ENCODE data around the gene LRRC3.

GRCh38 chr21:44484498-44485253, 29.4 kb downstream of the LRRC3 start:
- no peak for TF ChIP-seq JUND (IDR thresholded peaks at IDR 0.05)
- no peak for TF ChIP-seq YY1 (IDR thresholded peaks at IDR 0.05)
- TF ChIP-seq CTCF (IDR thresholded peaks at IDR 0.05; ENCODE audit: low read depth, low read length, missing input control), result no peak
- peak; percentile 28 for TF ChIP-seq REST (IDR thresholded peaks at IDR 0.05)
- TF ChIP-seq TAF1 (conservative IDR thresholded peaks at IDR 0.05), result no peak
- TF ChIP-seq RAD21 (IDR thresholded peaks at IDR 0.05), result no peak
- no peak for TF ChIP-seq ZBTB33 (IDR thresholded peaks at IDR 0.05)
- TF ChIP-seq SP1 (IDR thresholded peaks at IDR 0.05), result no peak
- TF ChIP-seq RXRA (IDR thresholded peaks at IDR 0.05), result no peak
- TF ChIP-seq GABPA (IDR thresholded peaks at IDR 0.05 in 1 of 2, conservative IDR thresholded peaks at IDR 0.05 in 1 of 2), result no peak
- no peak for TF ChIP-seq NR2F2 (IDR thresholded peaks at IDR 0.05)
- TF ChIP-seq MAX (IDR thresholded peaks at IDR 0.05), result no peak
- no peak for TF ChIP-seq ATF3 (IDR thresholded peaks at IDR 0.05)
